GM12878 (cell line): Measurements from ENCODE around the gene TOPAZ1.
"Not testable (repeated sequence)": the region's sequence is repeated elsewhere in the genome, so short reads cannot be mapped to it uniquely, and the experiment has no call there.

Source experiments
- CHD2 ChIP-seq: IDR thresholded peaks from 2 replicates; pipeline ENCODE4 v1.6.1; 2011; ENCODE audit warnings: low read depth, low read length, improper control_type of control experiment, borderline replicate concordance
- MXI1 ChIP-seq: fragments of 150-350 bp; IDR thresholded peaks from 2 replicates; pipeline ENCODE4 v1.6.1; 2011; ENCODE audit warnings: low read depth, mild to moderate bottlenecking, inconsistent platforms, low read length, improper control_type of control experiment
- MYB ChIP-seq: fragments of 150-350 bp; IDR thresholded peaks from 2 replicates; pipeline ENCODE4 v1.6.1; 2014; ENCODE audit warnings: mild to moderate bottlenecking, low read depth, low read length, borderline replicate concordance
- SREBF2 ChIP-seq: IDR thresholded peaks from 2 replicates; pipeline ENCODE4 v1.6.1; 2012; ENCODE audit warnings: mild to moderate bottlenecking, low read length
- SUZ12 ChIP-seq: fragments of 200-600 bp; sonication (generic); IDR thresholded peaks from one replicate; pipeline ENCODE4 v1.6.1; 2018; ENCODE audit warnings: antibody characterized with exemption, mild to moderate bottlenecking; ENCODE audit not compliant: unreplicated experiment
- TAF1 ChIP-seq: IDR thresholded peaks from 2 replicates; pipeline ENCODE4 v1.6.1; 2011; ENCODE audit warnings: mild to moderate bottlenecking, low read depth, low read length, borderline replicate concordance
- ZNF274 ChIP-seq: IDR thresholded peaks from one replicate; pipeline ENCODE4 v1.8.0; 2011; ENCODE audit not compliant: insufficient read length, insufficient read depth
- TF ChIP-seq, protein P1 (sequence below): fragments of 450-650 bp; IDR thresholded peaks from 2 replicates; pipeline ENCODE4 v1.6.1; 2017; ENCODE audit warnings: mild to moderate bottlenecking, moderate library complexity
- TF ChIP-seq, protein P2 (sequence below), 3 experiments: IDR thresholded peaks in 2 of 3; conservative IDR thresholded peaks in 1 of 3; 2 replicates each; pipeline ENCODE4 v1.5.1; 2011; ENCODE audit warnings: low read depth in 3 of 3, low read length in 3 of 3, mild to moderate bottlenecking in 3 of 3, control low read depth in 2 of 3, moderate library complexity in 2 of 3, inconsistent platforms in 1 of 3, mixed read lengths in 1 of 3; ENCODE audit not compliant: control insufficient read depth in 2 of 3, insufficient read depth in 1 of 3; ENCODE audit errors: extremely low read depth in 1 of 3
- TF ChIP-seq, protein P3 (sequence below): fragments of 450-650 bp; formaldehyde crosslinking; IDR thresholded peaks from 2 replicates; pipeline ENCODE4 v1.4.0; 2022; ENCODE audit warnings: mild to moderate bottlenecking, moderate library complexity

DNA sequence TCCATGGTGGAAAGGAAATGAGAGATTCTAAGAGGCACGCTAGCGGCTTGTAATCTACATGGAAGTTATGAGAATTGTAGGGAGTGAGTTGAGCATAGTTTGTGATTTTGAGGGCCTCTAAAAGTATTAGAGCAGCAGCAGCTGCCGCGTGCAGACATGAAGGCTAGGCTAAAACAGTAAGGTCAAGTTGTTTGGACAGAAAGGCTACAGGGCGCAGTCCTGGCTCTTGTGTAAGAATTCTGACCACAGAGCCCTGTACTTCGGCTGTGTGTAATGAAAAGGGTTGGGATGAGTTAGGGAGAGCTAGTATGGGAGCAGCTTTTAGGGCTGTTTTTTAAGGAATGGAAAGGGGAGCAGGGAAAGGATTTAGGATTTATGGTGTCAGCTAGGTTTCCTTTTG, 104.9 kb downstream of the TOPAZ1 start:
- not testable (repeated sequence) for TF ChIP-seq TAF1, CHD2, MYB, ZNF274, SUZ12, MXI1, SREBF2
- TF ChIP-seq, protein P1, sequence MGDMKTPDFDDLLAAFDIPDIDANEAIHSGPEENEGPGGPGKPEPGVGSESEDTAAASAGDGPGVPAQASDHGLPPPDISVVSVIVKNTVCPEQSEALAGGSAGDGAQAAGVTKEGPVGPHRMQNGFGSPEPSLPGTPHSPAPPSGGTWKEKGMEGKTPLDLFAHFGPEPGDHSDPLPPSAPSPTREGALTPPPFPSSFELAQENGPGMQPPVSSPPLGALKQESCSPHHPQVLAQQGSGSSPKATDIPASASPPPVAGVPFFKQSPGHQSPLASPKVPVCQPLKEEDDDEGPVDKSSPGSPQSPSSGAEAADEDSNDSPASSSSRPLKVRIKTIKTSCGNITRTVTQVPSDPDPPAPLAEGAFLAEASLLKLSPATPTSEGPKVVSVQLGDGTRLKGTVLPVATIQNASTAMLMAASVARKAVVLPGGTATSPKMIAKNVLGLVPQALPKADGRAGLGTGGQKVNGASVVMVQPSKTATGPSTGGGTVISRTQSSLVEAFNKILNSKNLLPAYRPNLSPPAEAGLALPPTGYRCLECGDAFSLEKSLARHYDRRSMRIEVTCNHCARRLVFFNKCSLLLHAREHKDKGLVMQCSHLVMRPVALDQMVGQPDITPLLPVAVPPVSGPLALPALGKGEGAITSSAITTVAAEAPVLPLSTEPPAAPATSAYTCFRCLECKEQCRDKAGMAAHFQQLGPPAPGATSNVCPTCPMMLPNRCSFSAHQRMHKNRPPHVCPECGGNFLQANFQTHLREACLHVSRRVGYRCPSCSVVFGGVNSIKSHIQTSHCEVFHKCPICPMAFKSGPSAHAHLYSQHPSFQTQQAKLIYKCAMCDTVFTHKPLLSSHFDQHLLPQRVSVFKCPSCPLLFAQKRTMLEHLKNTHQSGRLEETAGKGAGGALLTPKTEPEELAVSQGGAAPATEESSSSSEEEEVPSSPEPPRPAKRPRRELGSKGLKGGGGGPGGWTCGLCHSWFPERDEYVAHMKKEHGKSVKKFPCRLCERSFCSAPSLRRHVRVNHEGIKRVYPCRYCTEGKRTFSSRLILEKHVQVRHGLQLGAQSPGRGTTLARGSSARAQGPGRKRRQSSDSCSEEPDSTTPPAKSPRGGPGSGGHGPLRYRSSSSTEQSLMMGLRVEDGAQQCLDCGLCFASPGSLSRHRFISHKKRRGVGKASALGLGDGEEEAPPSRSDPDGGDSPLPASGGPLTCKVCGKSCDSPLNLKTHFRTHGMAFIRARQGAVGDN, result not testable (repeated sequence)
- TF ChIP-seq, protein P2, sequence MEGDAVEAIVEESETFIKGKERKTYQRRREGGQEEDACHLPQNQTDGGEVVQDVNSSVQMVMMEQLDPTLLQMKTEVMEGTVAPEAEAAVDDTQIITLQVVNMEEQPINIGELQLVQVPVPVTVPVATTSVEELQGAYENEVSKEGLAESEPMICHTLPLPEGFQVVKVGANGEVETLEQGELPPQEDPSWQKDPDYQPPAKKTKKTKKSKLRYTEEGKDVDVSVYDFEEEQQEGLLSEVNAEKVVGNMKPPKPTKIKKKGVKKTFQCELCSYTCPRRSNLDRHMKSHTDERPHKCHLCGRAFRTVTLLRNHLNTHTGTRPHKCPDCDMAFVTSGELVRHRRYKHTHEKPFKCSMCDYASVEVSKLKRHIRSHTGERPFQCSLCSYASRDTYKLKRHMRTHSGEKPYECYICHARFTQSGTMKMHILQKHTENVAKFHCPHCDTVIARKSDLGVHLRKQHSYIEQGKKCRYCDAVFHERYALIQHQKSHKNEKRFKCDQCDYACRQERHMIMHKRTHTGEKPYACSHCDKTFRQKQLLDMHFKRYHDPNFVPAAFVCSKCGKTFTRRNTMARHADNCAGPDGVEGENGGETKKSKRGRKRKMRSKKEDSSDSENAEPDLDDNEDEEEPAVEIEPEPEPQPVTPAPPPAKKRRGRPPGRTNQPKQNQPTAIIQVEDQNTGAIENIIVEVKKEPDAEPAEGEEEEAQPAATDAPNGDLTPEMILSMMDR (IDR thresholded peaks at IDR 0.05 in 2 of 3, conservative IDR thresholded peaks at IDR 0.05 in 1 of 3; ENCODE audit: control insufficient read depth in 2 of 3, extremely low read depth in 1 of 3, insufficient read depth in 1 of 3, low read depth in 3 of 3, low read length in 3 of 3), result not testable (repeated sequence)
- TF ChIP-seq, protein P3, sequence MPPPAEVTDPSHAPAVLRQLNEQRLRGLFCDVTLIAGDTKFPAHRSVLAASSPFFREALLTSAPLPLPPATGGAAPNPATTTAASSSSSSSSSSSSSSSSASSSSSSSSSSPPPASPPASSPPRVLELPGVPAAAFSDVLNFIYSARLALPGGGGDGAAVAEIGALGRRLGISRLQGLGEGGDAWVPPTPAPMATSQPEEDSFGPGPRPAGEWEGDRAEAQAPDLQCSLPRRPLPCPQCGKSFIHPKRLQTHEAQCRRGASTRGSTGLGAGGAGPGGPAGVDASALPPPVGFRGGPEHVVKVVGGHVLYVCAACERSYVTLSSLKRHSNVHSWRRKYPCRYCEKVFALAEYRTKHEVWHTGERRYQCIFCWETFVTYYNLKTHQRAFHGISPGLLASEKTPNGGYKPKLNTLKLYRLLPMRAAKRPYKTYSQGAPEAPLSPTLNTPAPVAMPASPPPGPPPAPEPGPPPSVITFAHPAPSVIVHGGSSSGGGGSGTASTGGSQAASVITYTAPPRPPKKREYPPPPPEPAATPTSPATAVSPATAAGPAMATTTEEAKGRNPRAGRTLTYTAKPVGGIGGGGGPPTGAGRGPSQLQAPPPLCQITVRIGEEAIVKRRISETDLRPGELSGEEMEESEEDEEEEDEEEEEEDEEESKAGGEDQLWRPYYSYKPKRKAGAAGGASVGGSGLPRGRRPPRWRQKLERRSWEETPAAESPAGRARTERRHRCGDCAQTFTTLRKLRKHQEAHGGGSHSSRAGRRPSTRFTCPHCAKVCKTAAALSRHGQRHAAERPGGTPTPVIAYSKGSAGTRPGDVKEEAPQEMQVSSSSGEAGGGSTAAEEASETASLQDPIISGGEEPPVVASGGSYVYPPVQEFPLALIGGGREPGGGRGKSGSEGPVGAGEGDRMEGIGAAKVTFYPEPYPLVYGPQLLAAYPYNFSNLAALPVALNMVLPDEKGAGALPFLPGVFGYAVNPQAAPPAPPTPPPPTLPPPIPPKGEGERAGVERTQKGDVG, result not testable (repeated sequence)
